Osteocyte (in vitro differentiated cells): Measurements from ENCODE around the gene CNTNAP2. TPM values are rescaled to one million over a fixed set of nuclear protein-coding genes. Genes with fewer than 3 reads are reported as not detected.
"Not testable (repeated sequence)": the region's sequence is repeated elsewhere in the genome, so short reads cannot be mapped to it uniquely, and the experiment has no call there.

Experiments used
- DNase-seq: peaks from one replicate; pipeline ENCODE4 v3.0.0; 2021; ENCODE audit warnings: mixed read lengths; ENCODE audit not compliant: unreplicated experiment; ENCODE audit errors: extremely low spot score
- H3K27ac Mint-ChIP-seq: one replicate; pipeline ENCODE4 v1.8.0; 2021; ENCODE audit warnings: mild to moderate bottlenecking, mixed read lengths; ENCODE audit not compliant: unreplicated experiment
- H3K27me3 Mint-ChIP-seq: one replicate; pipeline ENCODE4 v1.8.0; 2021; ENCODE audit warnings: mixed read lengths; ENCODE audit not compliant: unreplicated experiment
- H3K36me3 Mint-ChIP-seq: one replicate; pipeline ENCODE4 v1.8.0; 2021; ENCODE audit warnings: mixed read lengths; ENCODE audit not compliant: unreplicated experiment
- H3K4me1 Mint-ChIP-seq: one replicate; pipeline ENCODE4 v1.8.0; 2021; ENCODE audit warnings: mixed read lengths; ENCODE audit not compliant: unreplicated experiment
- H3K4me3 Mint-ChIP-seq: one replicate; pipeline ENCODE4 v1.8.0; 2021; ENCODE audit warnings: mild to moderate bottlenecking, moderate library complexity, mixed read lengths; ENCODE audit not compliant: unreplicated experiment
- H3K9me3 Mint-ChIP-seq: one replicate; pipeline ENCODE4 v1.8.0; 2021; ENCODE audit warnings: mixed read lengths; ENCODE audit not compliant: unreplicated experiment
- total RNA-seq: library from RNA; stranded (reverse); gene quantifications from 2 replicates; pipeline ENCODE4 v1.2.1, GENCODE V29; 2021
- TF ChIP-seq, protein P1 (sequence below): fragments of 200-600 bp; sonication (generic); IDR thresholded peaks from 2 replicates; pipeline ENCODE4 v1.5.0; 2021; ENCODE audit warnings: antibody characterized with exemption, mild to moderate bottlenecking, moderate library complexity

The CNTNAP2 gene
- total RNA-seq, 1 donor from 2014 or later, result 1.4 TPM

DNA sequence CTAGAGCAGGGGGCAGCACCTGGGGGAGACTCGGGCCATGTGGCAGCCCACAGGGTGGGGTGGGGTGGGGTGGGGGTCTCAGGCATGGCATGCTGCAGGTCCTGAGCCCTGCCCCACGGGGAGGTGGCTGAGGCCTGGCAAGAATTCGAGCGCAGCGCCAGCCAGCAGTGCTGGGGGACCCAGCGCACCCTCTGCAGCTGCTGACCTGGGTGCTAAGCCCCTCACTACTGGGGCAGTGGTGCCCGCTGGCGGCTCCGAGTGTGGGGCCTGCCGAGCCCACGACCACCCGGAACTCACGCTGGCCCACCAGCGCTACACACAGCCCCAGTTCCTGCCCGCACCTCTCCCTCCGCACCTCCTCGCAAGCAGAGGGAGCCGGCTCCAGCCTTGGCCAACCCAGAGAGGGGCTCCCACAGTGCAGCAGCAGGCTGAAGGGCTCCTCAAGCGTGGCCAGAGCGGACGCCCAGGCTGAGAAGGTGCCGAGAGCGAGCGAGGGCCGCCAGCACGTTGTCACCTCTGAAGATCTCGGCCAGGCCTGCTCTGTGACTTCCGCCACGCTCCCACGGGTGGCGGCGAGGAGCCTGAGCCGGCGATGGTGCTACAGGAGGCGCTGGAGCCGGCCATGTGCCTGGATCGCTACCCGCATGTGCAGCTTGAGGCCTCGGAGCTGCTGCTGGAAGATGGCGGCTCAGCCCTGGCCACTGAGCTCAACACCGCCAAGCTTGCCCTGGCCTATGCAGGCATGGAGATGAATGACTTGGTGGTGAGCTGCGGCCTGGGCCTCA, 2328.9 kb downstream of the CNTNAP2 start:
- Mint-ChIP-seq H3K9me3 (peaks cover 9% of the 10 kb centered on the region), H3K27ac (no peak overlapping the region), H3K27me3 (no peaks in the 10 kb centered on the region), H3K4me1 (no peaks in the 10 kb centered on the region), H3K36me3 (no peaks in the 10 kb centered on the region), H3K4me3 (no peak overlapping the region)
- TF ChIP-seq, protein P1, sequence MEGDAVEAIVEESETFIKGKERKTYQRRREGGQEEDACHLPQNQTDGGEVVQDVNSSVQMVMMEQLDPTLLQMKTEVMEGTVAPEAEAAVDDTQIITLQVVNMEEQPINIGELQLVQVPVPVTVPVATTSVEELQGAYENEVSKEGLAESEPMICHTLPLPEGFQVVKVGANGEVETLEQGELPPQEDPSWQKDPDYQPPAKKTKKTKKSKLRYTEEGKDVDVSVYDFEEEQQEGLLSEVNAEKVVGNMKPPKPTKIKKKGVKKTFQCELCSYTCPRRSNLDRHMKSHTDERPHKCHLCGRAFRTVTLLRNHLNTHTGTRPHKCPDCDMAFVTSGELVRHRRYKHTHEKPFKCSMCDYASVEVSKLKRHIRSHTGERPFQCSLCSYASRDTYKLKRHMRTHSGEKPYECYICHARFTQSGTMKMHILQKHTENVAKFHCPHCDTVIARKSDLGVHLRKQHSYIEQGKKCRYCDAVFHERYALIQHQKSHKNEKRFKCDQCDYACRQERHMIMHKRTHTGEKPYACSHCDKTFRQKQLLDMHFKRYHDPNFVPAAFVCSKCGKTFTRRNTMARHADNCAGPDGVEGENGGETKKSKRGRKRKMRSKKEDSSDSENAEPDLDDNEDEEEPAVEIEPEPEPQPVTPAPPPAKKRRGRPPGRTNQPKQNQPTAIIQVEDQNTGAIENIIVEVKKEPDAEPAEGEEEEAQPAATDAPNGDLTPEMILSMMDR, result no peak
- no peak for DNase-seq

DNA sequence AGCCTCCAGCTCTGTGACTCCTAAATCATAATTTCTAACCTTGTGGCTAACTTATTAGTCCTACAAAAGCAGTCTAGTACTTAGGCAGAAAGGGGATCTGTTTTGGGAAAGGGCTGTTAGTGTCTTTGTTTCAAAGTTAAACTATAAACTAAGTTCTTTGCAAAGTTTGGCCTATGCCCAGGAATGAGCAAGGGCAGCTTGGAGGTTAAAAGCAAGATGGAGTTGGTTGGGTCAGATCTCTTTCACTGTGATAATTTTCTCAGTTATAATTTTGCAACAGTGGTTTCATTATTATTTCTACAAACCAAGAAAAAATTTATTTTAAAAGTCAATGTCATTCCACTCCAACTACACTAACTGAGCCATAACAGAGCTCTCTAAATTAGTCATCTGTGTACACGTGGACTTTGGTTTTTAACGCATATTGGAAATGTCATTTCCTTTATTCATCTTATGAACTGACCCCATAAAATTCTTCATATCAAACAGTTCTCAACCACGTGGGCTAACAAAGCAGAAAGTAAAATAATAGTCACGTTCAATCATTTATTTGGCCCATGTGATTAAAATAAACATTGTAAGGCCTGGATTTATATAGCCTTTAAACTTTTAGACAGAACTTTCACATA, 2330.7 kb downstream of the CNTNAP2 start:
- Mint-ChIP-seq H3K27ac (no peak overlapping the region), H3K9me3 (peaks cover 9% of the 10 kb centered on the region), H3K36me3 (no peaks in the 10 kb centered on the region), H3K4me3 (no peak overlapping the region), H3K4me1 (no peaks in the 10 kb centered on the region), H3K27me3 (no peaks in the 10 kb centered on the region)
- TF ChIP-seq, protein P1, result no peak
- DNase-seq, result no peak

DNA sequence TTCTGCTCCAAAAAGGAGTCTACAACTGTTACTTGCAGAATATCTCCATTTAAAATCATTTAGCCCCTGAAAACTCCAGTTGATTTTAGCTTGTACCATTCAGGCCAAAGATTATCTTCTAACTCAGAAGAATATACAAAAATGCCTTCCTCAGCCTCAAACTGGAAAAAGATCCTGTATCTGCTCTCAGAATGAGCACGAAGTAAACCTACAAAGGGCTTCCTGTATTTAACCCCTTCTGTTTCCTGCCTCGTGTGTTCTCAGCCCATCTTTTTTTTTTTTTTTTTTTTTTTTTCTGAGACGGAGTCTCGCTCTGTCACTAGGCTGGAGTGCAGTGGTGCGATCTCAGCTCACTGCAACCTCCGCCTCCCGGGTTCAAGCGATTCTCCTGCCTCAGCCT, 2334.9 kb downstream of the CNTNAP2 start:
- DNase-seq, H3K9me3 Mint-ChIP-seq, H3K27me3 Mint-ChIP-seq, H3K4me1 Mint-ChIP-seq, H3K27ac Mint-ChIP-seq, H3K36me3 Mint-ChIP-seq, H3K4me3 Mint-ChIP-seq: not testable (repeated sequence)

DNA sequence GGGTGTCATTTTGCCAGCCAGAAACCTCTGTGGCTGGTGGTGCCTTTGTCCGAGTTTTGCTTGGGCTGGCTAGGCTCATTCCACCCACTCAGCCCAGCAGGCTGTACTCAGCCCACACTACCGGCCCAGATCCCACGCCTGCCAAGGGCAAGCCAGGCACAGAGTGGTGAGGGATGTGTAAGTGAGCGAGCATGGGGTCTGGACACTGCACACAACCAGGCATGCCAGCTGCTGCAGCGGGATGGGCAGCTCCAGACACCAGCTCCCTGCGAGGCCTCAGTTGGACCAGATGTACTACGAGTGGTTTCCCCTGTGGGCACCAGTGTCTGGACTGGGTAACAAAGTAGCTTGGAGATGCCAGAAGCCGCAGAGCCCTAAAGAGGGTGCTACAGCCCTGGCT, 2339.8 kb downstream of the CNTNAP2 start:
- Mint-ChIP-seq H3K27me3 (no peaks in the 10 kb centered on the region), H3K36me3 (no peaks in the 10 kb centered on the region), H3K4me3 (no peak overlapping the region), H3K9me3 (no peaks in the 10 kb centered on the region), H3K4me1 (no peaks in the 10 kb centered on the region), H3K27ac (no peak overlapping the region)
- TF ChIP-seq, protein P1, result no peak
- no peak for DNase-seq

DNA sequence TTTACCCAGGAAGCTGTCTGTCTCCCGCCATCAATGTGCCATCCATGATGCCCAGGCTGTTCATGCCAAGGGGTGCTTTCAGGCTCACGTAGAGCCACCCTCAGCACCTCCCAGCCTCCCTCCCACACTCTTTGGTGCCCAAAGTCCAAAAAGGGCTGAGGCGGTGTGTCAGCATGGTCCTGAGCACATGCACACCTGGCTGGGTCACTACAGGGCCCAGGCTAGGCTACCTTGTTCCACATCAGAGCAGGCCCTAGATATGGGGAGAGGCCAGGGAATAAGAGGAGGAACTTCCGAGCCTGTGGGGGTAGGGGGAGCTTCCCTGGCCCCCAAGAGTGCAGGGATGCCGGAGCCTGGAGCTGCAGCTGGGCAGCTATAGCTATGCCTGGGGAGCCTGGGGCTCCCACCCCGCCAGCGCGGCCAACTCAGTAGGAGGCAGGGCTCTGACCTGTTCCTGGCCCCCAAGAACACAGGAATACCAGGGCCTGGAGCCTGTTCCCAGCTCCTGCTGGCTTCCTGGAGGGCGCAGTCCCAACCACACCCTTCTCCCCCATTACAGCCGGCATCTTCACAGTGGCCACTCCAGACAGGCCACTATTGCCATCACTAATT, 2340.8 kb downstream of the CNTNAP2 start:
- H3K36me3 Mint-ChIP-seq, result no peaks in the 10 kb centered on the region

More for the DNA sequence above, 2340.8 kb downstream of the CNTNAP2 start:
- H3K4me1 Mint-ChIP-seq, result no peaks in the 10 kb centered on the region
- H3K27ac Mint-ChIP-seq, result no peak overlapping the region
- H3K4me3 Mint-ChIP-seq, result no peak overlapping the region
- DNase-seq, result no peak
- peaks cover 8% of the 10 kb centered on the region for H3K9me3 Mint-ChIP-seq
- no peaks in the 10 kb centered on the region for H3K27me3 Mint-ChIP-seq
- TF ChIP-seq, protein P1, result no peak
